Loucy (cell line): ENCODE data around the gene NDRG3.
A peak's percentile ranks its signal among the peaks of the same experiment; 100 is the strongest.
"Not testable (repeated sequence)": the region's sequence is repeated elsewhere in the genome, so short reads cannot be mapped to it uniquely, and the experiment has no call there.

Source experiments
- H2AFZ ChIP-seq: fragments of 200-600 bp; sonication (generic); 2 replicates; pipeline ENCODE4 v1.6.0; 2016; ENCODE audit warnings: antibody characterized with exemption, mild to moderate bottlenecking, low read length, moderate library complexity
- H3F3A ChIP-seq: fragments of 200-600 bp; 2 replicates; pipeline ENCODE4 v1.6.0; 2016; ENCODE audit warnings: antibody characterized with exemption, low read depth, mild to moderate bottlenecking
- H3K27me3 ChIP-seq: fragments of 200-600 bp; sonication (generic); 2 replicates; pipeline ENCODE4 v1.6.1; 2014; ENCODE audit warnings: low read length, mild to moderate bottlenecking; ENCODE audit not compliant: insufficient read depth, poor library complexity, severe bottlenecking
- H3K36me3 ChIP-seq: fragments of 200-600 bp; sonication (generic); 2 replicates; pipeline ENCODE4 v1.6.1; 2016; ENCODE audit warnings: low read length; ENCODE audit not compliant: insufficient read depth
- H3K4me1 ChIP-seq: fragments of 200-600 bp; sonication (generic); 2 replicates; pipeline ENCODE4 v1.5.1; 2014; ENCODE audit warnings: low read length, mild to moderate bottlenecking; ENCODE audit not compliant: insufficient read depth, poor library complexity, severe bottlenecking
- H3K4me2 ChIP-seq: fragments of 200-600 bp; sonication (generic); 2 replicates; pipeline ENCODE4 v1.6.0; 2014; ENCODE audit warnings: antibody characterized with exemption, low read length, low read depth, mild to moderate bottlenecking; ENCODE audit not compliant: poor library complexity, severe bottlenecking
- H3K4me3 ChIP-seq: fragments of 200-600 bp; sonication (generic); 2 replicates; pipeline ENCODE4 v1.5.1; 2014; ENCODE audit warnings: low read length, mild to moderate bottlenecking, mixed read lengths; ENCODE audit not compliant: poor library complexity, severe bottlenecking
- H3K79me2 ChIP-seq: fragments of 200-600 bp; sonication (generic); 2 replicates; pipeline ENCODE4 v1.6.1; 2014; ENCODE audit warnings: low read length; ENCODE audit not compliant: insufficient read depth
- H3K9ac ChIP-seq: fragments of 200-600 bp; sonication (generic); 2 replicates; pipeline ENCODE4 v1.6.0; 2014; ENCODE audit warnings: mild to moderate bottlenecking, low read depth, low read length, moderate library complexity; ENCODE audit not compliant: poor library complexity, severe bottlenecking
- H3K9me2 ChIP-seq: fragments of 200-600 bp; sonication (generic); replicated peaks from 2 replicates; pipeline ENCODE4 v1.6.1; 2016; ENCODE audit warnings: low read depth, low read length, mixed read lengths
- H3K9me3 ChIP-seq: fragments of 200-600 bp; sonication (generic); 2 replicates; pipeline ENCODE4 v1.6.1; 2014; ENCODE audit warnings: mild to moderate bottlenecking, antibody characterized with exemption, low read length, low read depth; ENCODE audit not compliant: insufficient read depth
- H4K20me1 ChIP-seq: fragments of 200-600 bp; sonication (generic); 2 replicates; pipeline ENCODE4 v1.6.0; 2014; ENCODE audit warnings: antibody characterized with exemption, low read length, mild to moderate bottlenecking; ENCODE audit not compliant: insufficient read depth, poor library complexity, severe bottlenecking
- CTCF ChIP-seq: fragments of 200-600 bp; sonication (generic); conservative IDR thresholded peaks from 2 replicates; pipeline ENCODE4 v1.5.1; 2014; ENCODE audit warnings: mild to moderate bottlenecking, antibody characterized with exemption, low read length
- EZH2phosphoT487 ChIP-seq: fragments of 200-600 bp; IDR thresholded peaks from 2 replicates; pipeline ENCODE4 v1.6.1; 2018; ENCODE audit warnings: antibody characterized with exemption, mild to moderate bottlenecking, moderate library complexity, borderline replicate concordance

The NDRG3 gene

DNA sequence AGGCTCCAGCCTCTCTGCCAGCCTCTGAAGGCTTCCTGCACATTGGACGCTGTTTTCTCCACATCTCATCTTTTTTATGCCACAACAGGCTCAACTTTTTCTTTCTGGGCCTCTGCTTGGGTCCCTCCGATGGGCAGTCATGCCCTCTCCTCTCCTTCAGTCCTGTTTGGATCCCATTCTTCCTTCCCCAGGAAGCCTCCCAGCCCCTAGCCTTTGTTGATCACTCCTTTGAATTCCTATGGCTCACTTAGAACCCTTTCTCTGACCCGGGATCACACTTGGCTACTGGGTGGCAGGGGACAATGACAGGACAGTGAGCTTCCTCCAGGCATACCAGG lies 104.4 kb downstream of the NDRG3 start:
- peak overlapping the region; percentile 100 for H3K4me2 ChIP-seq
- peak overlapping the region; percentile 91 for H3K4me3 ChIP-seq
- H4K20me1 ChIP-seq, result no peaks in the 10 kb centered on the region
- no peaks in the 10 kb centered on the region for H3K9me3 ChIP-seq
- no peak overlapping the region for H2AFZ ChIP-seq
- H3K4me1 ChIP-seq, result peaks cover 43% of the 10 kb centered on the region
- H3K27me3 ChIP-seq, result no peaks in the 10 kb centered on the region
- no peak for TF ChIP-seq EZH2phosphoT487
- TF ChIP-seq CTCF, result no peak
- H3K79me2 ChIP-seq, result peaks cover 73% of the 10 kb centered on the region
- peaks cover 17% of the 10 kb centered on the region; the same call in 1 of the 2 replicates for H3K36me3 ChIP-seq
- H3F3A ChIP-seq, result 0 out of 2 replicates have a peak, but pooled peaks cover 3% of the 10 kb centered on the region
- peak overlapping the region; percentile 96 for H3K9ac ChIP-seq
- no peaks in the 10 kb centered on the region for H3K9me2 ChIP-seq

DNA sequence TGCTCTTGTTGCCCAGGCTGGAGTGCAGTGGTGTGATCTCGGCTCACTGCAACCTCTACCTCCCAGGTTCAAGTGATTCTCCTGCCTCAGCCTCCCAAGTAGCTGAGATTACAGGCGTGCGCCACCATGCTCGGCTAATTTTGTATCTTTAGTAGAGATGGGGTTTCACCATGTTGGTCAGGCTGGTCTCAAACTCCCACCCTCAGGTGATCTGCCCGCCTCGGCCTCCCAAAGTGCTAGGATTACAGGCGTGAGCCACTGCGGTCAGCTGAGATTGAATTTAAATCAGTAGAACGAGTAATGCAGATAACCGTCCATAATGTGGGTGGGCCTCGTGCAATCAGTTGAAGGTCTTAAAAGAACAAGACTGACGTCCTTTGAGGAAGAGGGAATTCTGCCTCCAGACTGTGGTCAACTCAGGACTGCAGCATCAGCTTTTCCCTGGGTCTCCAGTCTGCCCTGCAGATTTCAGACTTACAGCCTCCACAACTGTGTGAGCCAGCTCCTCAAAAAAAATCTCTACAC lies 107.0 kb downstream of the NDRG3 start:
- H4K20me1 ChIP-seq, H3K4me2 ChIP-seq, H3F3A ChIP-seq, H3K9ac ChIP-seq, H3K9me3 ChIP-seq, H2AFZ ChIP-seq, H3K27me3 ChIP-seq, H3K4me3 ChIP-seq, H3K9me2 ChIP-seq: not testable (repeated sequence)
- Histone ChIP-seq H3K79me2 (peaks cover 68% of the 10 kb centered on the region), H3K4me1 (peaks cover 32% of the 10 kb centered on the region), H3K36me3 (peaks cover 33% of the 10 kb centered on the region; the same call in 1 of the 2 replicates)

GRCh38 chr20:36634342-36634741 lies 111.5 kb downstream of the NDRG3 start:
- H3K27me3 ChIP-seq, result no peaks in the 10 kb centered on the region
- no peak overlapping the region for H3K4me2 ChIP-seq
- H3K36me3 ChIP-seq, result peaks cover 56% of the 10 kb centered on the region; the same call in 1 of the 2 replicates
- H3K9me2 ChIP-seq, result no peaks in the 10 kb centered on the region
- peaks cover 27% of the 10 kb centered on the region; the same call in 1 of the 2 replicates for H3K79me2 ChIP-seq
- H3K9me3 ChIP-seq, result no peaks in the 10 kb centered on the region
- H3F3A ChIP-seq, result peaks cover 4% of the 10 kb centered on the region; the same call in 1 of the 2 replicates
- peaks cover 27% of the 10 kb centered on the region for H3K4me1 ChIP-seq
- no peaks in the 10 kb centered on the region for H4K20me1 ChIP-seq
- H2AFZ ChIP-seq, result no peak overlapping the region
- TF ChIP-seq CTCF, result no peak
- TF ChIP-seq EZH2phosphoT487, result no peak
- H3K9ac ChIP-seq, result no peak overlapping the region
- no peak overlapping the region for H3K4me3 ChIP-seq

DNA sequence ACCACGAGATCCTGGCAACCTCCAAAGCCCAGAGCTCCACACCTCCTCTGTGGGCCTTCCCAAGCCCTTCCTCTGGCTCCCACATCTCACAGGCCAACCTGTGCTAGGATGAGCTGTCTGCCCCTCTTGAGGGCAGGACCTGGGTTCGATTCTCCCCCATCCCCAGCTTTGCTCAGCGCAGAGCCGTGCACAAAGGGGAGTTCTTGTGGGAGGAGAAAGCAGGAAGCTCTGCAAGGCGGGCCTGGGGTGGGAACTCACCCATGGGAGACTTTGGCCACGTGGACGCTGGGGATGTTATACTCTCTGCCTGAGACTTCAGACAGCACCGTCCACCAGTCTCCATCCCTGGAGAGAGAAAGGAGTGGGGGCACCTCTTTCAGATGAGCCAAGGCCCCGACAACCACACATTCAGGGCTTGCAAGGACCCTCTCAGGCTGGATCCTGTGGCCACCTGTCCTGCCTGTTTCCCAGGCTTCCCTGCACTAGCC lies 112.6 kb downstream of the NDRG3 start:
- Histone ChIP-seq H3K4me3 (no peak overlapping the region), H3K4me2 (no peak overlapping the region), H3K27me3 (no peaks in the 10 kb centered on the region), H2AFZ (no peak overlapping the region), H4K20me1 (no peaks in the 10 kb centered on the region), H3K9ac (no peak overlapping the region), H3K9me3 (no peaks in the 10 kb centered on the region), H3K4me1 (peaks cover 35% of the 10 kb centered on the region), H3K36me3 (peaks cover 48% of the 10 kb centered on the region; the same call in 1 of the 2 replicates), H3F3A (peaks cover 4% of the 10 kb centered on the region; the same call in 1 of the 2 replicates), H3K9me2 (no peaks in the 10 kb centered on the region), H3K79me2 (peaks cover 25% of the 10 kb centered on the region; the same call in 1 of the 2 replicates)
- no peak for TF ChIP-seq CTCF
- TF ChIP-seq EZH2phosphoT487, result no peak
